Measurements from ENCODE around the gene NTRK3.

GRCh38 chr15:88043396-88043795, 213.1 kb downstream of the NTRK3 start:
- TF ChIP-seq CTCF (IDR thresholded peaks at IDR 0.05) (no peak), POLR2AphosphoS5 (IDR thresholded peaks at IDR 0.05) (no peak), POLR2A (IDR thresholded peaks at IDR 0.05) (no peak), EP300 (IDR thresholded peaks at IDR 0.05) (no peak)

Data from upper lobe of left lung (tissue), 4 donors.